ENCODE measurements around the gene TRIM25. TPM values are rescaled to one million over a fixed set of nuclear protein-coding genes. Genes with fewer than 3 reads are reported as not detected.

TRIM25 gene
- total RNA-seq, 1 donor from 2014 or later, result 105 TPM

GRCh38 chr17:56909742-56910508, 3.9 kb downstream of the TRIM25 start:
- no peak overlapping the region for H3K4me2 ChIP-seq (ENCODE audit: low read length)
- H3K27me3 ChIP-seq (ENCODE audit: insufficient read depth, low read length), result no peaks in the 10 kb centered on the region
- H3K9ac ChIP-seq (ENCODE audit: low read length), result no peak overlapping the region
- H2AFZ ChIP-seq (ENCODE audit: low read depth, low read length), result no peak overlapping the region
- peaks cover 12% of the 10 kb centered on the region for H3K4me1 Mint-ChIP-seq (ENCODE audit: low read depth, unreplicated experiment)
- peaks cover 28% of the 10 kb centered on the region for H4K20me1 ChIP-seq (ENCODE audit: insufficient read depth, low read length)
- TF ChIP-seq CTCF (IDR thresholded peaks at IDR 0.05; ENCODE audit: insufficient read depth, low read depth, low read length) (no peak), EZH2 (IDR thresholded peaks at IDR 0.05; ENCODE audit: insufficient read depth, low read length) (no peak)
- H3K79me2 ChIP-seq (ENCODE audit: insufficient read depth, low read length), result peaks cover 37% of the 10 kb centered on the region
- H3K4me3 ChIP-seq (ENCODE audit: insufficient read depth, low read depth, low read length), result no peak overlapping the region
- no peak for DNase-seq (ENCODE audit: low read depth)
- H3K27me3 Mint-ChIP-seq (ENCODE audit: low read depth, unreplicated experiment), result no peaks in the 10 kb centered on the region
- no peak overlapping the region for H3K27ac Mint-ChIP-seq (ENCODE audit: unreplicated experiment)
- H3K36me3 Mint-ChIP-seq (ENCODE audit: low read depth, unreplicated experiment), result peaks cover 25% of the 10 kb centered on the region
- H3K4me3 Mint-ChIP-seq (ENCODE audit: unreplicated experiment), result peak overlapping the region; percentile 55
- no peak overlapping the region for H3K27ac ChIP-seq (ENCODE audit: low read depth, low read length)
- H3K9me3 ChIP-seq (ENCODE audit: insufficient read depth, low read depth, low read length), result no peaks in the 10 kb centered on the region
- H3K36me3 ChIP-seq (ENCODE audit: insufficient read depth, low read length), result peaks cover 2% of the 10 kb centered on the region
- FAIRE-seq, result no peak
- H3K9me3 Mint-ChIP-seq (ENCODE audit: unreplicated experiment), result no peaks in the 10 kb centered on the region
- peaks cover 13% of the 10 kb centered on the region for H3K4me1 ChIP-seq (ENCODE audit: insufficient read depth, low read length)

GRCh38 chr17:56908001-56908542, 5.8 kb downstream of the TRIM25 start:
- Histone ChIP-seq H3K36me3 (ENCODE audit: insufficient read depth, low read length) (peaks cover 15% of the 10 kb centered on the region), H3K27ac (ENCODE audit: low read depth, low read length) (no peak overlapping the region), H4K20me1 (ENCODE audit: insufficient read depth, low read length) (peaks cover 28% of the 10 kb centered on the region), H3K27me3 (ENCODE audit: insufficient read depth, low read length) (no peaks in the 10 kb centered on the region), H3K9me3 (ENCODE audit: insufficient read depth, low read depth, low read length) (no peaks in the 10 kb centered on the region), H3K4me3 (ENCODE audit: insufficient read depth, low read depth, low read length) (no peak overlapping the region), H2AFZ (ENCODE audit: low read depth, low read length) (no peak overlapping the region), H3K9ac (ENCODE audit: low read length) (no peak overlapping the region), H3K79me2 (ENCODE audit: insufficient read depth, low read length) (peaks cover 28% of the 10 kb centered on the region), H3K4me2 (ENCODE audit: low read length) (no peak overlapping the region), H3K4me1 (ENCODE audit: insufficient read depth, low read length) (peaks cover 5% of the 10 kb centered on the region)
- Mint-ChIP-seq H3K27me3 (ENCODE audit: low read depth, unreplicated experiment) (no peaks in the 10 kb centered on the region), H3K4me3 (ENCODE audit: unreplicated experiment) (peak overlapping the region; percentile 55), H3K36me3 (ENCODE audit: low read depth, unreplicated experiment) (peaks cover 39% of the 10 kb centered on the region), H3K27ac (ENCODE audit: unreplicated experiment) (no peak overlapping the region), H3K9me3 (ENCODE audit: unreplicated experiment) (no peaks in the 10 kb centered on the region), H3K4me1 (ENCODE audit: low read depth, unreplicated experiment) (peaks cover 9% of the 10 kb centered on the region)
- TF ChIP-seq EZH2 (IDR thresholded peaks at IDR 0.05; ENCODE audit: insufficient read depth, low read length), result no peak
- no peak for TF ChIP-seq CTCF (IDR thresholded peaks at IDR 0.05; ENCODE audit: insufficient read depth, low read depth, low read length)
- no peak for FAIRE-seq
- DNase-seq (ENCODE audit: low read depth), result no peak

GRCh38 chr17:56903560-56903959, 10.3 kb downstream of the TRIM25 start:
- Histone ChIP-seq H3K27me3 (ENCODE audit: insufficient read depth, low read length) (no peaks in the 10 kb centered on the region), H3K4me2 (ENCODE audit: low read length) (no peak overlapping the region), H3K9ac (ENCODE audit: low read length) (no peak overlapping the region), H3K9me3 (ENCODE audit: insufficient read depth, low read depth, low read length) (no peaks in the 10 kb centered on the region), H3K36me3 (ENCODE audit: insufficient read depth, low read length) (peaks cover 15% of the 10 kb centered on the region), H3K4me3 (ENCODE audit: insufficient read depth, low read depth, low read length) (no peak overlapping the region), H3K4me1 (ENCODE audit: insufficient read depth, low read length) (peaks cover 7% of the 10 kb centered on the region), H4K20me1 (ENCODE audit: insufficient read depth, low read length) (peaks cover 4% of the 10 kb centered on the region), H2AFZ (ENCODE audit: low read depth, low read length) (no peak overlapping the region), H3K79me2 (ENCODE audit: insufficient read depth, low read length) (no peaks in the 10 kb centered on the region), H3K27ac (ENCODE audit: low read depth, low read length) (no peak overlapping the region)
- no peaks in the 10 kb centered on the region for H3K27me3 Mint-ChIP-seq (ENCODE audit: low read depth, unreplicated experiment)
- H3K9me3 Mint-ChIP-seq (ENCODE audit: unreplicated experiment), result no peaks in the 10 kb centered on the region
- no peak for DNase-seq (ENCODE audit: low read depth)
- no peak overlapping the region for H3K4me3 Mint-ChIP-seq (ENCODE audit: unreplicated experiment)
- no peak for TF ChIP-seq CTCF (IDR thresholded peaks at IDR 0.05; ENCODE audit: insufficient read depth, low read depth, low read length)
- FAIRE-seq, result no peak
- H3K27ac Mint-ChIP-seq (ENCODE audit: unreplicated experiment), result peak overlapping the region; percentile 30
- H3K4me1 Mint-ChIP-seq (ENCODE audit: low read depth, unreplicated experiment), result peaks cover 22% of the 10 kb centered on the region
- H3K36me3 Mint-ChIP-seq (ENCODE audit: low read depth, unreplicated experiment), result peaks cover 64% of the 10 kb centered on the region

All from astrocyte (in vitro differentiated cells and primary cell).